GM21360 (cell line): Measurements from ENCODE around the gene GLRX2.
"Not testable (repeated sequence)": the region's sequence is repeated elsewhere in the genome, so short reads cannot be mapped to it uniquely, and the experiment has no call there.

ENCODE experiments used
- ATAC-seq: cut with Tn5 transposase; IDR thresholded peaks from one replicate; pipeline ENCODE4 v1.9.1; 2021; ENCODE audit warnings: mild to moderate bottlenecking, moderate library complexity; ENCODE audit not compliant: unreplicated experiment

The GLRX2 gene

GRCh38 chr1:193066606-193067005 lies 38.6 kb downstream of the GLRX2 start:
- no peak for ATAC-seq

- no peak for ATAC-seq
Observed at GRCh38 chr1:193065954-193066353, 39.3 kb downstream of the GLRX2 start.

GRCh38 chr1:193062698-193063463 lies 42.3 kb downstream of the GLRX2 start:
- ATAC-seq, result no peak

GRCh38 chr1:193060938-193061337 lies 44.3 kb downstream of the GLRX2 start:
- ATAC-seq, result no peak

- no peak for ATAC-seq
Observed at GRCh38 chr1:193060406-193060805, 44.8 kb downstream of the GLRX2 start.

GRCh38 chr1:193060115-193060403 lies 45.2 kb downstream of the GLRX2 start:
- ATAC-seq, result no peak

GRCh38 chr1:193059282-193060114 lies 45.7 kb downstream of the GLRX2 start, which contains the start of the genes RO60 and UCHL5:
Gene RO60, plus strand, starts transcription at chr1:193059612. Its CDS starts 9,443 bp downstream, at chr1:193069055.
Gene UCHL5, minus strand, starts transcription at chr1:193059360. Its CDS starts 100 bp downstream, at chr1:193059260.
- ATAC-seq, result peak; percentile 94

GRCh38 chr1:193058529-193059281 lies 46.5 kb downstream of the GLRX2 start:
- peak; percentile 45 for ATAC-seq

- ATAC-seq, result no peak
Observed at GRCh38 chr1:193054169-193054675, 51.0 kb downstream of the GLRX2 start.

- not testable (repeated sequence) for ATAC-seq
Observed at GRCh38 chr1:193048913-193049312, 56.3 kb downstream of the GLRX2 start.
